Esophagus (tissue), 2 donors: ENCODE data around the gene PLCL2. TPM values are rescaled to one million over a fixed set of nuclear protein-coding genes. Genes with fewer than 3 reads are reported as not detected.

Experiments used
- H3K27ac ChIP-seq, 2 donors: one replicate each; pipeline ENCODE4 v1.5.1; 2013; ENCODE audit warnings: low read depth in 2 of 2, mild to moderate bottlenecking in 2 of 2, inconsistent platforms in 1 of 2, low read length in 1 of 2, moderate library complexity in 1 of 2
- H3K27me3 ChIP-seq, 2 donors: one replicate each; pipeline ENCODE4 v1.6.1; 2013; ENCODE audit warnings: low read length in 2 of 2, control low read depth in 1 of 2, mild to moderate bottlenecking in 1 of 2; ENCODE audit not compliant: insufficient read depth in 2 of 2, control insufficient read depth in 1 of 2
- H3K36me3 ChIP-seq, 2 donors: one replicate each; pipeline ENCODE4 v1.6.1; 2013; ENCODE audit warnings: low read length in 1 of 2; ENCODE audit not compliant: control insufficient read depth in 2 of 2, insufficient read depth in 2 of 2
- H3K4me1 ChIP-seq, 2 donors: one replicate each; pipeline ENCODE4 v1.6.1; 2013; ENCODE audit warnings: low read length in 1 of 2; ENCODE audit not compliant: control insufficient read depth in 2 of 2, insufficient read depth in 2 of 2
- H3K4me3 ChIP-seq, 2 donors: one replicate each; pipeline ENCODE4 v1.5.1; 2013; ENCODE audit warnings: low read length in 2 of 2, mild to moderate bottlenecking in 2 of 2, low read depth in 1 of 2, moderate library complexity in 1 of 2
- H3K9me3 ChIP-seq, 2 donors: one replicate each; pipeline ENCODE4 v1.6.1; 2013; ENCODE audit warnings: mild to moderate bottlenecking in 2 of 2, low read depth in 1 of 2, low read length in 1 of 2, moderate library complexity in 1 of 2; ENCODE audit not compliant: control insufficient read depth in 2 of 2, insufficient read depth in 1 of 2
- WGBS, 2 donors: extraction: QIAGEN DNeasy Blood & Tissue Kit; methylation state at CpG; one replicate each; pipeline ENCODE4 v1.1.7; 2013; 5-methylcytosine and 5-hydroxymethylcytosine counted together
- polyA plus RNA-seq, 2 donors: library from polyadenylated mRNA; stranded (reverse); fragments of 200-250 nt; gene quantifications; one replicate each; pipeline ENCODE4 v1.2.3, GENCODE V29; 2013
- donor health status: healthy with polysubstance abuse.
- donor health status: Bipolar disorder and iron deficiency.

PLCL2 gene
- polyA plus RNA-seq, 2 donors: 0.22 to 0.35 TPM

DNA sequence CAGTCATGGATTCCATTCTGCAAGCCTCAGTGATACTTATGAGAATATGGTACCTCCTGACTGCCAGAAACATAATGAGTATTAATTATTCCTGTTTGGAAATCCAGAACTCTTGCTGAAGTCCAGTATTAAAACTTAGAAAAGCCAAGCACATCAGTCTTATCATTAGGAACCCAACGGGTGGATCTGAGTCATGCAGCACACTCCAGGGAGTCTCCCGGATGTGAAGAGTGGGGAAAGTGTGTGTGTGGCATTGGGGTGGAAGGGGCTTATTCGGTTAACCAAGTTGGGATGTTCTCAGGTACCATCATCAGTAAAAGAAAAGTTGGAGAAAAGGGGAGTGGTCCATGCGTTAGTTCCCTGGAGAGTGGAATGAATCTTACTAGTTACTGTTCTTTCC is 181.1 kb downstream of the PLCL2 start:
- Histone ChIP-seq H3K9me3 (no peaks in the 10 kb centered on the region), H3K4me1 (no peaks in the 10 kb centered on the region), H3K4me3 (no peak overlapping the region), H3K36me3 (no peaks in the 10 kb centered on the region), H3K27ac (no peak overlapping the region), H3K27me3 (no peaks in the 10 kb centered on the region)
- 93 to 95% methylated on average over 4 of the region's 4 CpGs for WGBS, 2 donors

DNA sequence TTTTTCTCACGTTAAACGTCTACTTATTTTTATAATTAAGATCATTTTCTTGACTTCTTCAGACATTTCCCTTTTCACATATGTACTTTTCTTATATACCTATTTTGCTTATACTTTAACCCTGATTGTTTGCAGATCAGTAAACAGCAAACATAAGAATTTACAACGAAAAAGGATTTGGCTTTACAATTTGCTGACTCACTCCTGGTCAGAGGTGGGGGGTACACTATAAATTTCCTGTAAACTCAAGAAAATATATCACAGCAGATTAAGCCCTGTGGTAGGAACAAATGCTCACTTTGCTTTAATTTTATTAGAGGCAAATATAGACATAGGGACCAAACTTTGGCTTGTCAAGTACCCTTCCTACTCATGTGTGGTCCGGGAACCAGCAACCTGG is 185.0 kb downstream of the PLCL2 start:
- no peak overlapping the region for H3K27ac ChIP-seq
- H3K27me3 ChIP-seq: no peaks in the 10 kb centered on the region
- H3K36me3 ChIP-seq: no peaks in the 10 kb centered on the region
- no peaks in the 10 kb centered on the region for H3K4me1 ChIP-seq
- no peaks in the 10 kb centered on the region for H3K9me3 ChIP-seq
- H3K4me3 ChIP-seq: no peak overlapping the region
- 91 to 94% methylated on average over 4 of the region's 4 CpGs for WGBS, 2 donors

DNA sequence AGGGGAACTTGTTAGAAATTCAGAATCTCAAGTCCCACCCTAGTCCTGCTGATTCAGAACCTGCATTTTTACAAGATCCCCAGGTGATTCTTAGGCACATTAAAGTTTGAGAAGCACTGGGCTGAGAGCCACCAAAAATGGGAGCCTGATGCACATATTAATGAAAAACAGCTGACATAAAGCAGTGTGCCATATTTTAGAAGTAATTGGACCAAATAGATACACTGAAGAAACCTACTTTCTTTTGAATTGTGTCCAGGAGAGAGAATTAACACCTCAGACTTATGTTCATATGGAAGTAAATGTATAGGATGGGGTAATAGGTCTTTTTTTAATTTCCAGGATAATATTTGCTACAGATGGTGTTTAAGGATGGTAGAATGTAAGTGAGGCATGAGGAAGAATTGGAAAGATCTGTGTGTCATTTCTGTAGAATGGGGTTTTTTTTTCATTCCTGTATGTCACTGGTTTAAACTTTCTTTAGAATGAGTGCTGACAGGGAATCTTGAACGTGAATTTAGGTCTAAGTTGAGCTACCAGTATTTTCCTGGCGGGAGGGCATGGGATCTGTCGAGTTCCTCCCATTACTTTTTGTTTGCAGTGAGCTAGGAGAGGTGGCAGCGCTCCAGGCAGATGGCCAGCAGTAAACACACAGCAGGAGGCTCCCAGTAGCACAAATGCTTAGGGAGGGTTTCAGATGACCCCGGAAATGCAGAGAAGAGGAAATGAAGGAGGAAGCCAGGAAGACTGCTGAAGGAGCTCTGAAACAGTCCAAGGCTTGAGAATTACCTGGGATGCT is 185.6 kb downstream of the PLCL2 start:
- WGBS, 2 donors: 42 to 60% methylated on average over 5 of the region's 5 CpGs
- Histone ChIP-seq H3K4me1 (no peaks in the 10 kb centered on the region), H3K27ac (no peak overlapping the region), H3K4me3 (no peak overlapping the region), H3K36me3 (no peaks in the 10 kb centered on the region), H3K27me3 (no peaks in the 10 kb centered on the region), H3K9me3 (no peaks in the 10 kb centered on the region)

DNA sequence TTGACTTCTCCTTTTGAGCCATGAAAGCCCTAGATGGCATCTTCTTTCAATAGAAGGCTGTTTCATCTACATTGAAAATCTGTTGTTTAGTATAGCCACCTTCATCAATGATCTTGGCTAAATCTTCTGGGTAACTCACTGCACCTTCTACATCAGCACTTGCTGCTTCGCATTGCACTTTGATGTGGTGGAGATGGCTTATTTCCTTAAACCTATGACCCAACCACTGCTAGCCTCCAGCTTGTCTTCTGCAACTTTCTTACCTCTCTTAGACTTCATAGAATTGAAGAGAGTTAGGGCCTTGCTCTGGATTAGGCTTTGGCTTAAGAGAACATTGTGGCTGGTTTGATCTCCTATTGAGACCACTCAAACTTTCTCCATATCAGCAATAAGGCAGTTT is 189.8 kb downstream of the PLCL2 start:
- Histone ChIP-seq H3K4me1 (no peaks in the 10 kb centered on the region), H3K36me3 (no peaks in the 10 kb centered on the region), H3K9me3 (no peaks in the 10 kb centered on the region), H3K27ac (no peak overlapping the region), H3K4me3 (no peak overlapping the region), H3K27me3 (no peaks in the 10 kb centered on the region)
- WGBS, 2 donors: 93 to 96% methylated on average over 1 of the region's 1 CpG

DNA sequence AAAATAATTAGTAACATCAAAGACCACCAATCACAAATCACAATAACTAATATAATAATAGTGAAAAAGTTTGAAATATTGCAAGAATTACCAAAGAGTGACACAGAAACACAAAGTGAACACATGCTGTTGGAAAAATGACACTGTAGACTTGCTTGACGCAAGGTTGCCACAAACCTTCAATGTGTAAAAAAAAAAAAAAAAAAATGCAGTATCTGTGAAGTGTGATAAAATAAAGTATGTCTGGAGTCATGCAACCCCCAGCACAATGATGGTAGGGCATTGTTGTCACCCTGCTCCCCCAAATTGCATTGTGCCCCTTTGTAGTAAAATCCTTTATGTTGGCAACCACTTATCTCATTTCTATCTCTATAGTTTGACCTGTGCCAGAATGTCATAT is 190.6 kb downstream of the PLCL2 start:
- Histone ChIP-seq H3K9me3 (no peaks in the 10 kb centered on the region), H3K27ac (no peak overlapping the region), H3K4me3 (no peak overlapping the region), H3K36me3 (no peaks in the 10 kb centered on the region), H3K27me3 (no peaks in the 10 kb centered on the region), H3K4me1 (no peaks in the 10 kb centered on the region)
- 95 to 100% methylated on average over 1 of the region's 1 CpG for WGBS, 2 donors

DNA sequence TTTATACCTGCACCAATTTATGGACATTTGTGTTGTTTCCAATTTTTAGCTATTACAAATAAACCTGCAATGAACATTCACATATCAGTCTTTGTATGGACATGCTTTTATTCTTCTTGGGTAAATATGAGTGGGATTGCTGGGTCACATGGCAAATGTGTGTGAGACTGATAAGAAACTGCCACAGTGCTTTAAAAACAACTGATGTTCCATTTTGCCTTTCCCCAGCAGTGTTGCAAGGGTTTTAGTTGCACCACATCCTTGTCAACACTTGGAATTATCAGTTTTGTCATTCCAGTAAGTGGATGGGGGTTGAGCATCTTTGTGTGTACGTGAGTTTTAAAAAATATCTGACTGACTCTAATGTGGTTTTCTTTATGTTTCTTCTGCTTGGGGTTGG is 191.2 kb downstream of the PLCL2 start:
- Histone ChIP-seq H3K27ac (no peak overlapping the region), H3K36me3 (no peaks in the 10 kb centered on the region), H3K4me3 (no peak overlapping the region), H3K27me3 (no peaks in the 10 kb centered on the region), H3K4me1 (no peaks in the 10 kb centered on the region), H3K9me3 (no peaks in the 10 kb centered on the region)
- 93% methylated on average over 1 of the region's 1 CpG for WGBS, 2 donors

DNA sequence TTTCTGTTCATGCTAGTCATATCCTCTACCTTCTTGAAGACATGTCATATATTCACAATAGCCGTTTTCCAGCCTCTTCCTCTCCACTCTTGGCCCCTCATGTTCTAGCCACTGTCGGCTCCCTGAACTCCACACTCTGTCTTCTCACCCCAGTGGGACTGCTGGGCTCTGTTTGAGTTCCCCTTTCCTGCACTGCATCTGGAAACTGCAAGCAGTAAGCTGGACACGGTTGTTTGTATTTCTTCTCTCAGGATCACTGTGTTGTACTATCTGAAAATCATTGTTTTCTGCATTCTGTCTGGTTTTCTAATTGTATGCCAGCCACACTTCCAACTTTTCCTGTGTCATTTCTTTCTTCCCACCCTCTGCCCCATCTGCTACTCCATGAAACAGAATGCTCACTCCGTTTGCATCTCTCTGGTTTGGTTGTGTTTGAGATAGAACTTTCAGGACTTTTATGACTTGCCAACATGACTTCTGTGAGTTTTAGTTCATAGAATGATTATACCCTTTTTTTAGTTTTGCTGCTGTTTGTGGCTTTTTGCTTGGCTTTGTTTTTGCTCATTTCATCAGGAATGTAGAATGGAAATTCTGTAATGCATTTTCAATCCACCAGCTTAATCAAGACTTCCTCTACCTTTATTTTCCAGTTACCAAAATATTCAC is 192.3 kb downstream of the PLCL2 start:
- no peak overlapping the region for H3K4me3 ChIP-seq
- no peaks in the 10 kb centered on the region for H3K36me3 ChIP-seq
- H3K27me3 ChIP-seq: no peaks in the 10 kb centered on the region
- 61 to 63% methylated on average over 4 of the region's 4 CpGs for whole genome bisulfite sequencing, 2 donors
- no peaks in the 10 kb centered on the region for H3K9me3 ChIP-seq
- H3K4me1 ChIP-seq: no peaks in the 10 kb centered on the region
- no peak overlapping the region for H3K27ac ChIP-seq

DNA sequence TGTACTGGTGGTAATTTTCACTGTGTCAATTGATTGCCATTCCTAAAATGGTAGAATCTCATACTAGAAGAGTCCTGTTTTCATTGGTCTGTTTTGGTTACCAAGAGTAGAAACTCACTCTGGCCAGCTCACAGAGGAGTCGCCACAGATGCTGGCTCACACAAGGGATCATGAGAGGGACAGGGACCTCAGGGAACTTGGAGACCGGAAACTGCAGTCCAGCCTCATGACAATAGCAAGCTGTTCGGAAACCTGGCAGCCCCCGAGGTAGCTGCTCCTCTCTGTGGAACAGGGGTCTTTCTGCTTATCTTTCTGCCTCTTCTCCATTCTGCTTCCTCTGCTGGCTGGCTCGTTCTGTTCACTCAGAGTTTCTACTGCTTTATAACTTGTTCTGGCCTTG is 192.9 kb downstream of the PLCL2 start:
- Histone ChIP-seq H3K4me1 (no peaks in the 10 kb centered on the region), H3K4me3 (no peak overlapping the region), H3K36me3 (no peaks in the 10 kb centered on the region), H3K27ac (no peak overlapping the region), H3K9me3 (no peaks in the 10 kb centered on the region), H3K27me3 (no peaks in the 10 kb centered on the region)
- 61 to 74% methylated on average over 5 of the region's 5 CpGs for WGBS, 2 donors

DNA sequence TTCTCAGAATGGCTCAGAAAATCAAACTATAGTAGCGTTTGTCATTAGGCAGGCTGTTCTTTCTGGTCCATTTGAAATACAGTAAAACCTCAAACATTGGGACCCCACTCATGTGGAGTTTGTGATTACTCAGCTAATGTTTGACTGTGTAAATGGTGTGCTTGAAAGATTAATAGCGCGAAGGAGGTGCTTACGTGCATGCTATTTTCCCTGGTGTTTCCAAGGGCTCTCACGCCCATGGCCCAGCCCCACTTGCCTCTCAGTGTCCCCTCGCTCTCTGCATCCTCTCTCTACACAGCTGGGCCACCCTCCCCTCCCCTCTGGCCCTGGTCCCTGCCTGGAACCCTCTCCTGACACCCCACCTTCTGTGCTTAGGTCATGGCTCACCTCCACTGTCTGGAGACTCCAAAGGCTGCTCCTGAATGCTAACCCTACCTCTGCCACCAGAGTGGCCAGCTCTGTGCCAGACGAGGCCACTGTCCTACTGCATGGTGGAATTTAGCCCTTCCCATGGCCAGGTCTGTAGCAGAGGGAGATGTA is 194.2 kb downstream of the PLCL2 start:
- H3K27ac ChIP-seq: no peak overlapping the region
- H3K27me3 ChIP-seq: no peaks in the 10 kb centered on the region
- H3K4me1 ChIP-seq: no peaks in the 10 kb centered on the region
- H3K36me3 ChIP-seq: no peaks in the 10 kb centered on the region
- peaks cover 0 to 2% of the 10 kb centered on the region in 2 donors for H3K9me3 ChIP-seq
- WGBS, 2 donors: 79 to 88% methylated on average over 7 of the region's 7 CpGs
- H3K4me3 ChIP-seq: no peak overlapping the region
